HFFc6 (cell line): Measurements from ENCODE around the gene INPP5D. TPM values are rescaled to one million over a fixed set of nuclear protein-coding genes. Genes with fewer than 3 reads are reported as not detected.
A peak's percentile ranks its signal among the peaks of the same experiment; 100 is the strongest.

Experiments
- DNase-seq: peaks from one replicate; pipeline ENCODE4 v3.0.0-alpha.2; 2018
- H3K27ac Mint-ChIP-seq: 2 replicates; pipeline ENCODE4 v1.8.0; 2020; ENCODE audit warnings: mild to moderate bottlenecking, mixed read lengths
- H3K27me3 Mint-ChIP-seq: 2 replicates; pipeline ENCODE4 v1.8.0; 2021; ENCODE audit warnings: mild to moderate bottlenecking, moderate library complexity, mixed read lengths; ENCODE audit not compliant: insufficient read depth
- H3K36me3 Mint-ChIP-seq: 2 replicates; pipeline ENCODE4 v1.8.0; 2021; ENCODE audit warnings: low read depth, mixed read lengths
- H3K4me1 Mint-ChIP-seq: 2 replicates; pipeline ENCODE4 v1.8.0; 2020; ENCODE audit warnings: low read depth, mixed read lengths
- H3K4me3 Mint-ChIP-seq: 2 replicates; pipeline ENCODE4 v1.8.0; 2020; ENCODE audit warnings: mild to moderate bottlenecking, moderate library complexity, mixed read lengths
- H3K9me3 Mint-ChIP-seq: 2 replicates; pipeline ENCODE4 v1.8.0; 2020; ENCODE audit warnings: mild to moderate bottlenecking, mixed read lengths
- total RNA-seq, 6 experiments: library from RNA; stranded (reverse); fragmentation: NEBNext Ultra II Directional; extraction: Animal tissue kit (Norgen Biotek cat#: 25700); gene quantifications; 2 replicates in 1 of 6; 3 replicates in 5 of 6; pipeline ENCODE4 v1.2.3, GENCODE V29; 2021
- TF ChIP-seq, protein P1 (sequence below): fragments of 200-600 bp; sonication (generic); IDR thresholded peaks from 2 replicates; pipeline ENCODE4 v1.5.0; 2021; ENCODE audit warnings: antibody characterized with exemption, mild to moderate bottlenecking

The INPP5D gene
- total RNA-seq, 6 experiments from 2014 or later: 0.19 to 0.66 (median 0.43) TPM; not detected in 1

DNA sequence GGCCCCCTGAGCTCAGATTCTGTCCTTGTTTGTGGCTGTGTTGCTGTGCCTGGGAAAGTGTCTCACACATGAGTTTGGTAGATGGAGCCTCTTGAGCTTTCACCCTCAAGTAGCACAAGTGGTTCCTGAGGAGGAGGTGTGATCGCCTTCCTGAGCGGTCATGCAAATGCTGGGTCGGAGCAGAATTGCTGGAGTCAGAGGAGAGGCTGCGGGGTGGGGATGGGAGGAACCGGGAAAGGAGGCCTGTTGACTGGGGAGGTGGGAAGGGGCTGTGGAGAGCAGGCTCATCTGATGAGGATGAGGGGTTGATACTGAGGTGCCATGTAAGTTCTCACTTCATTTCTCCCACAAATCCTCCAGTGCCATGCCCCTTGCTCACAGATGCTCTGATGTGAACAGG is 142.9 kb downstream of the INPP5D start:
- H3K4me3 Mint-ChIP-seq: no peak overlapping the region
- H3K36me3 Mint-ChIP-seq: peaks cover 7% of the 10 kb centered on the region
- peaks cover 45% of the 10 kb centered on the region for H3K27me3 Mint-ChIP-seq

DNA sequence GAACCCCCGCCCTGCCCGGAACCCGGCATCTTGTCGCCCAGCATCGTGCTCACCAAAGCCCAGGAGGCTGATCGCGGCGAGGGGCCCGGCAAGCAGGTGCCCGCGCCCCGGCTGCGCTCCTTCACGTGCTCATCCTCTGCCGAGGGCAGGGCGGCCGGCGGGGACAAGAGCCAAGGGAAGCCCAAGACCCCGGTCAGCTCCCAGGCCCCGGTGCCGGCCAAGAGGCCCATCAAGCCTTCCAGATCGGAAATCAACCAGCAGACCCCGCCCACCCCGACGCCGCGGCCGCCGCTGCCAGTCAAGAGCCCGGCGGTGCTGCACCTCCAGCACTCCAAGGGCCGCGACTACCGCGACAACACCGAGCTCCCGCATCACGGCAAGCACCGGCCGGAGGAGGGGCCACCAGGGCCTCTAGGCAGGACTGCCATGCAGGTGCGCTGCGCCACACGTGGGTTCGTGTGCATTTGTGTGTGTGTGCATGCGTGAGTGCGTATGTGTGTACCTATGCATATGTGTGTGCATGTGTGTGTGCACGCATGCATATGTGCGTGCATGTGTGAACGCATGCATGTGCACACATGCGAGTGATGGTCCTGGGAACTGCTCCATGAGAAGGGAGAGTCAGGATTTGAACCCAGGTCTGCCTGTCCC is 144.3 kb downstream of the INPP5D start:
- H3K4me1 Mint-ChIP-seq: peaks cover 5% of the 10 kb centered on the region
- peaks cover 44% of the 10 kb centered on the region for H3K27me3 Mint-ChIP-seq
- peaks cover 7% of the 10 kb centered on the region for H3K36me3 Mint-ChIP-seq
- no peak overlapping the region for H3K4me3 Mint-ChIP-seq
- H3K9me3 Mint-ChIP-seq: peaks cover 15% of the 10 kb centered on the region
- H3K27ac Mint-ChIP-seq: no peak overlapping the region
- no peak for DNase-seq
- TF ChIP-seq, protein P1, sequence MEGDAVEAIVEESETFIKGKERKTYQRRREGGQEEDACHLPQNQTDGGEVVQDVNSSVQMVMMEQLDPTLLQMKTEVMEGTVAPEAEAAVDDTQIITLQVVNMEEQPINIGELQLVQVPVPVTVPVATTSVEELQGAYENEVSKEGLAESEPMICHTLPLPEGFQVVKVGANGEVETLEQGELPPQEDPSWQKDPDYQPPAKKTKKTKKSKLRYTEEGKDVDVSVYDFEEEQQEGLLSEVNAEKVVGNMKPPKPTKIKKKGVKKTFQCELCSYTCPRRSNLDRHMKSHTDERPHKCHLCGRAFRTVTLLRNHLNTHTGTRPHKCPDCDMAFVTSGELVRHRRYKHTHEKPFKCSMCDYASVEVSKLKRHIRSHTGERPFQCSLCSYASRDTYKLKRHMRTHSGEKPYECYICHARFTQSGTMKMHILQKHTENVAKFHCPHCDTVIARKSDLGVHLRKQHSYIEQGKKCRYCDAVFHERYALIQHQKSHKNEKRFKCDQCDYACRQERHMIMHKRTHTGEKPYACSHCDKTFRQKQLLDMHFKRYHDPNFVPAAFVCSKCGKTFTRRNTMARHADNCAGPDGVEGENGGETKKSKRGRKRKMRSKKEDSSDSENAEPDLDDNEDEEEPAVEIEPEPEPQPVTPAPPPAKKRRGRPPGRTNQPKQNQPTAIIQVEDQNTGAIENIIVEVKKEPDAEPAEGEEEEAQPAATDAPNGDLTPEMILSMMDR: no peak

More for the DNA sequence above, 142.9 kb downstream of the INPP5D start:
- Mint-ChIP-seq H3K27ac (no peak overlapping the region), H3K9me3 (peaks cover 15% of the 10 kb centered on the region), H3K4me1 (no peaks in the 10 kb centered on the region)
- DNase-seq: no peak
- TF ChIP-seq, protein P1: no peak

DNA sequence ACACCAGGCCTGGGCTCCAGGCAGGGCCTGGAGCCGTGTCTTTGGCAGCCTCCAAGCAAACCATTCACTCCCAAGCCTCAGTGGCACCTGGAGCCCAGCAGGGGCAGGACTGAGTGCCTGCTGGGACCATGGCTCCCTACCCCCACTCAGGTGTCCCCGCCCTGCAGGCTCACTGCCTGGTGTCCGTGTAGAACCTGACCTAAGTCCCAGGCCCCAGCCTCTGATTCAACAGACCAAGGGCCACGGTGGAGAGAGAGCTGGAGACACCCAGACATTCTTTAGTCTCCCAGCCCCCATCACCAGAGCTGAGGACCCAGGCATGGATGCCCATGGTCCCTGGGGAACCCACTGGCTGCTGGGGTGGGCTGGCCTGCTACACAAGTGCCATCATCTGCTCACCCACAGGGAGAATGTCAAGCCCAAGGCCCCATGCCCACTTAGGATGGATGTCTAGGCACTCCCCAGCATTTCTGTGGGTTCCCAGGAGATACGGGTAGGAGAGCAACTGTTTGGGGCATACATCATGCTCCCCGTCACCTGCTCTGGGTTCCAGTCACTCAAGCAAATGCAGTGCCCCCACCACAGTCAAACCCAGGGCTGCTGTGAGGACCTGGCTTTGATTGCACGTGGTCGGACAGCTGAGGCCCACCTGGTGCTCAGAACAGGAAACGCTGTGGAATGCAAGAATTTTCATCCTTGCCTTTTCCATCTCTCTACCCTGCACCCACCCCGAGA is 148.4 kb downstream of the INPP5D start:
- Mint-ChIP-seq H3K4me1 (peaks cover 27% of the 10 kb centered on the region), H3K9me3 (peaks cover 4% of the 10 kb centered on the region), H3K4me3 (no peak overlapping the region), H3K27ac (no peak overlapping the region), H3K36me3 (no peaks in the 10 kb centered on the region), H3K27me3 (peaks cover 30% of the 10 kb centered on the region)
- TF ChIP-seq, protein P1: no peak
- DNase-seq: no peak

DNA sequence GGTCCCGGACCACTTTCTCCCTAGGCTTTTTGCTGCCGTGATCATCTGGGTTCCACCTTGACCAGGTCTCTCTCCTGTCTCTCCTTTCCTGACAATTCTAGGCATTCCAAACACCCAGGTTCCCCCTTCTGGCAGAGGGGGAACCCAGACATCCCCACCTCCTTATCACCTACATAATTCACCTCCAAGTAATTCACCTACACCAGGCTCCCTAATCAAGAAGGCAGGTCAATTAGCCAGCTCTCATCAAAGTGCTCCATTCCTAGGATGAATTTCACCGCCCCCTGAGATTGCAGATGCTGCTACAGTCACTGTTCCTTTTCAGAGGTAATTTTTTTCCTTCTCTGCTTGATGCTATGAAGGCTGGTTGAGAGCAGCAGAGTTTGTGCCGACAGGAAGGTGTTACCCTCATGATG is 149.0 kb downstream of the INPP5D start:
- Mint-ChIP-seq H3K4me3 (no peak overlapping the region), H3K27me3 (peaks cover 26% of the 10 kb centered on the region), H3K4me1 (peaks cover 27% of the 10 kb centered on the region), H3K9me3 (no peaks in the 10 kb centered on the region), H3K27ac (no peak overlapping the region), H3K36me3 (no peaks in the 10 kb centered on the region)
- TF ChIP-seq, protein P1: no peak
- DNase-seq: no peak

DNA sequence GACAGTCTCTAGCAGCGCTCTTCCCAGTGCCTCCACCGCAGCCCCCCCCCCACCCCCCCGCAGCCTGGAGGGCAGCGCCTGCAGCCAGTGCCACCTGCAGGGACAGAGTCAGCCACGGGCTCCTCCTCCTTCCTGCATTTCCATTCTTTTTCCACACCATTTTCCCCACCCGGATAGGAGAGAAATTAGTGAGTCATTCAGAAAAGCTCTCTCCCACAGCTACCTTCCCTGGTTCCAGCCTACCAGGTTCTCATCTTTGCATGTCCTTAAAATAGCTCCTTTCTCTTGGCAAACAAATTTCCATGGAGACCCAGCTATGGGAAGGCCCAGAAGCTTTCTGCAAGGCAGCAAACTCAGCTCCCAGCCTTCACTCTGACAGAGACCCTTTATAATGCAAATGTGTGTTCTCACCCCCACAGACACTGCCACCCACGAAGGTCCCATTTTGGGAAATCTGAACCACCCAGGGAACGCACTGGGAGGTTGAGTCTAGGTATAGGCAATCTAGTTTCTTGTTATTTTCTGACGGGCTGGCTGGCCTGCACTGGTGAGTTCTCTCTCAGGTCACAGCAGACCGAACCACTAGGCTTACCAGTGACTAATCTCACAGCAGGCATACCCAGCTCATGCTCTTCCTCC is 149.5 kb downstream of the INPP5D start:
- H3K27ac Mint-ChIP-seq: no peak overlapping the region

More for the DNA sequence above, 149.5 kb downstream of the INPP5D start:
- Mint-ChIP-seq H3K4me3 (no peak overlapping the region), H3K27me3 (peaks cover 25% of the 10 kb centered on the region), H3K9me3 (no peaks in the 10 kb centered on the region), H3K36me3 (no peaks in the 10 kb centered on the region), H3K4me1 (peaks cover 27% of the 10 kb centered on the region)
- TF ChIP-seq, protein P1: no peak
- DNase-seq: peak; percentile 16
